Measurements from ENCODE around the gene USP8.
"Not testable (repeated sequence)": the region's sequence is repeated elsewhere in the genome, so short reads cannot be mapped to it uniquely, and the experiment has no call there.

Gene USP8

DNA sequence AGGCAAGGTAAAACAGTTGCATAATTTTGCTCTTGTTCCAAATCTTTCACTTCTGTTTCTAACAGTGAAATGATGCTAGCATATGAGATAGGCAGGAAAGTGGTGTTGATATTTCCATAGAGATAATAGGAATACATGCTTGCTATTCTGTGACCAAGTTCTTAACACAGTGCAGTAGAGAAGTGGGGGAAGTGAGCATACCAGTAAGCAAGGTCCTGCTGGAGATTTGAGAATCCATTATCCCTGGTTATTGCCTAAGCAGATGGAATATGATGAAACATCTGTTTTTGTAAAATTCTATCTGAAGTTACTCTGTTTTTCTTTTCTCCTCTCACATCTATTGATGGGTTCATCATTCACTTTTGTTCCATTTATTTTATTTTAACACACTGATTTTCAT lies 28.7 kb downstream of the USP8 start:
- no peak for DNase-seq

DNA sequence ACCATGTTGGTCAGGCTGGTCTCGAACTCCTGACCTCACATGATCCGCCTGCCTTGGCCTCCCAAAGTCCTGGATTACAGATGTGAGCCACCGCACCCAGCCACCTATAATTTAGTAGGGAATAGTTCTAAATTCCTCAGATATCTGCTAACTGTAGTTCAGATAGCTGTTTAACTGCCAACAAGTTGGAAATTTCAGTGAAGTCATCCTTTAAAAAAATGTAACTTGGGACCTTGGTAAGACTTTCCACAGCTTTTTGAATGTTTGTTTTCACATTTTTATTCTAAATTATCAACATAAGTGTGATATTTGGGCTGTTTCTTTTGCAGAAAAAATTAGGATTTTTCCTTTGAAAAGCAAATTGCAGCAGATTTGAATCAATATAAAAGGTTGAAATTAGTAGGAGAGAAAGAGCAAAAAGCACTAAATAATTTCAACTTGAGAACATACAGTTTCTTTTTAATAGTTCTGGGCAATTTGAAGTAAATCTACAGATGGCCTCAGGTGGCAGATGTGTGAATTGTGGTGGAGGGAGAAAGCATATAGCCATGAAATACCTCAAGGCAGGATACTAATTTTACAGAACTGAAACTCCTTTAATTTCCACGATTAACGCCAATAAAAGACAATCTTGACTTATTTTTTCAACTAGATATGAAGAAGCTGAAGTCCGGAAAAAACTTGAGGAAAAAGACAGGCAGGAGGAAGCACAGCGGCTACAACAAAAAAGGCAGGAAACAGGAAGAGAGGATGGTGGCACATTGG lies 34.3 kb downstream of the USP8 start:
- no peak for DNase-seq

GRCh38 chr15:50463423-50464358 lies 39.5 kb downstream of the USP8 start:
- DNase-seq = no peak

GRCh38 chr15:50471072-50471471 lies 46.9 kb downstream of the USP8 start:
- no peak for DNase-seq

GRCh38 chr15:50476143-50476542 lies 51.9 kb downstream of the USP8 start:
- no peak for DNase-seq

DNA sequence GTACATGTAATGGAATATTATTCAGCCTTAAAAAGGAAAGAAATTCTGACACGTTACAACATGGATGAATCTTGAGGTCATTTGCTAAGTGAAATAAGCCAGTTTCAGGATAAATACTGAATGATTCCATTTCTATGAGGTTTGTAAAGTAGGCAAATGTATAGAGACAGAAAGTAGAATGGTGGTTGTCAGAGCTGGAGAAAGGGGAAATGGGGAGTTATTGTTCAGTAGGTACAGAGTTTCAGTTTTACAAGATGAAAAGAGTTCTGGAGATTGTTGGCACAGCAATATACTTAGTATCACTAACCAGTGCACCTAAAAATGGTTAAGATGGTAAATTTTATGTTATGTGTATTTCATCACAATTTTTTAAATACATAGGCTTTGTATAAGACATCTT lies 60.6 kb downstream of the USP8 start:
- no peak for DNase-seq

- DNase-seq = no peak
Observed at GRCh38 chr15:50485389-50485788, 61.2 kb downstream of the USP8 start.

GRCh38 chr15:50487287-50487686 lies 63.1 kb downstream of the USP8 start:
- no peak for DNase-seq

- DNase-seq = no peak
Observed at GRCh38 chr15:50493625-50494024, 69.4 kb downstream of the USP8 start.

GRCh38 chr15:50494547-50494946 lies 70.3 kb downstream of the USP8 start:
- DNase-seq = not testable (repeated sequence)

GRCh38 chr15:50496692-50497091 lies 72.5 kb downstream of the USP8 start:
- DNase-seq = no peak

- no peak for DNase-seq
Observed at GRCh38 chr15:50500352-50500751, 76.1 kb downstream of the USP8 start.

DNA sequence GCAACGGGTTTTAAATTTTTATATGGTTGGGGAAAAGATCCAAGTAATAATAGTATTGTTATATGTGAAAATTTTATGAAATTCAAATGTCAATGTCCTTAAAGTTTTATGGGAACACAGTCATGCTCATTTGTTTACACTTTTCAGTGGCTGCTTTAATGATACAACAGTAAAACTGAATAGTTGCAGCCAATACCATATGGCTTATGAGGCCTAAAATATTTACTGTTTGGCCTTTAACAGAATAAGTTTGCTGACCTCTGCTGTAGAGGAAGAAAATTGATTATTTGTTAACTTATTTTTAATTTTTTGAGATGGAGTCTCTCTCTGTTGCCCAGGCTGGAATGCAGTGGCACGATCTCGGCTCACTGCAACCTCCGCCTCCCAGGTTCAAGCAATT lies 77.6 kb downstream of the USP8 start:
- no peak for DNase-seq

- DNase-seq = no peak
Observed at GRCh38 chr15:50503144-50503543, 78.9 kb downstream of the USP8 start.

DNA sequence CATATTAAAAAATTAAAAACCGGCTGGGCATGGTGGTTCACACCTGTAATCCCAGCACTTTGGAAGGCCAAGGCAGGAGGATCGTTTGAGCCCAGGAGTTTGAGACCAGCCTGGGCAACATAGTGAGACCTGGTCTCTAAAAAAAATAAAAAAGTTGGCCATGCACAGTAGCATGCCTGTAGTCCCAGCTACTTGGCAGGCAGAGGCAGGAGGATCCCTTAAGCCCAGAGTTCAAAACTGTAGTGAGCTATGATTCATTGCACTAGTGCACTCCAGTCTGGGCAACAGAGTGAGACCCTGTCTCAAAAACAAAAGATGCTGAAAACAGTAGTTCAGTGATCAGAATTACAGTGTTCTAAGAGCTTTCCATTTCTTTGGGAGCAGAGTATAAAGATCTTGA lies 81.5 kb downstream of the USP8 start:
- not testable (repeated sequence) for DNase-seq

DNA sequence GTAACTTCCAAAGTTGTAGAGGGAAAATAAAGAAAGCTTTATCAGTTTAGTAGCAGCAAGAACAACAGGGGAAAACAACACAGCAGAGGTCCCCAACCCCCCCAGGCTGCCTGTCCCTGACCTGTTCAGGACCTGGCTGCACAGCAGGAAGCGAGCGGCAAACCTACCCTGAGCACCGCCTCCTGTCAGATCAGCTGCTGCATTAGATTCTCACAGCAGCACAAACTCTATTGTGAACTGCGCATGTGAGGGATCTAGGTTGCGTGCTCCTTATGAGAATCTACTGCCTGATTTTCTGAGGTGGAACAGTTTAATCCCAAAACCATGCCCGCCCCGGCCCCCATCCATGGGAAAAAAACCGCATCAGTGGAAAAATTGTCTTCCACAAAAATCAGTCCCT lies 81.9 kb downstream of the USP8 start:
- DNase-seq = no peak

DNA sequence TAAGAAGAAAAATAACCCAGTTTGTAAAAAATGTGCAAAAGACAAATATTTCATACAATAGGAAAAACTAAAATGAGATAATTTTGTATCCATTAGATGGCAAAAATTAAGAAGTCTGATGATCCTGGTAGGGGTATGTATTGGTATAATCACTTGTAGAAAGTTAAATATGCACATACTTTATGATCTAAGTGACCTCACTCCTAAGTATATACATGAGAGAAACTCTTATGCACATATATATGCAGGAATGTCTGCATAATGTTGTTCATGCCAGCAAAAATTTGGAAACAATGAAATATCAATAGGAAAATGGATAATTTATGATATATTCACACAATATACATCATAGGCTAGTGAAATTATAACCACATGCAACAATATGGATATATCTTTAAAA lies 88.8 kb downstream of the USP8 start:
- no peak for DNase-seq

GRCh38 chr15:50519740-50520425 lies 95.7 kb downstream of the USP8 start:
- no peak for DNase-seq

- DNase-seq = no peak
Observed at GRCh38 chr15:50523851-50524251, 99.6 kb downstream of the USP8 start.

GRCh38 chr15:50531163-50531562 lies 107.0 kb downstream of the USP8 start:
- no peak for DNase-seq

GRCh38 chr15:50531766-50532165 lies 107.6 kb downstream of the USP8 start:
- no peak for DNase-seq

GRCh38 chr15:50542887-50543210 lies 118.6 kb downstream of the USP8 start:
- no peak for DNase-seq

DNA sequence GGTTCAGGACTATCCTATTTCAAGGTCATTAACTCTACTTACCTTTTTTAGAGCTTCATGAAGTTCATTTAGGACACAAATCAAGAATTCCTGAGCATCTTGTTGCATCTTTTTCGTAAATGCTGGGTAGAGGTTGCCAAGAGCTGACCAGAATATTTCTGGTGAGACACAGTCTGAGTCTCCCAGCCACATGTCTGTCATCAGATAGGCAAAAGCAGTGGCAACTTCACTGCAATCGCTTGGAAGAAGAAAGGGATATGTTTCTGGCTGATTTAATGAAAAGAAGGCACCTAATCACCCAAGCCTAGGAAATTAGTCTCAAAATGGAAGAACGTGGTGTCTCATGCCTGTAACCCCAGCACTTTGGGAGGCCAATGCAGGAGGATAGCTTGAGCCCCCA lies 119.4 kb downstream of the USP8 start:
- DNase-seq = no peak

DNA sequence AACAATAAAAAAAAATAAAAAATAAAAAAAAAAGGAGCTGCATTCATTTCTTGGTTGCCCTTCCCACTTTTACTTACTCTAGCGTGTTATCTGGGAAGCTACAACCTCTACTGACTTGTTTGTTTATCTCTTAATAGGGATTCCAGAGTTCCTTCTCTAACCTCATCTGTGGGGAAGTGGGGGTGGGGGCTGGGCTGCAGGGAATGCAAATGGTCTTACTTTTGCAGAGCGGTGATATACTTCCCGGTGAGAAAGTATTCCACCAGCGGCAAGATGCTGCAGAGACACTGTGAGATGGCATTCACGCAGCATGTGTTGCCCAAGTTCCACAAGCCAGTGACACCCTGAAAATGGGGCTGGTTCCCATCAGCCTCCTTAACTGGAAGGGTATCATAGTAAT lies 120.2 kb downstream of the USP8 start:
- no peak for DNase-seq
